ENCODE measurements around the gene KCNIP4.

KCNIP4 gene

DNA sequence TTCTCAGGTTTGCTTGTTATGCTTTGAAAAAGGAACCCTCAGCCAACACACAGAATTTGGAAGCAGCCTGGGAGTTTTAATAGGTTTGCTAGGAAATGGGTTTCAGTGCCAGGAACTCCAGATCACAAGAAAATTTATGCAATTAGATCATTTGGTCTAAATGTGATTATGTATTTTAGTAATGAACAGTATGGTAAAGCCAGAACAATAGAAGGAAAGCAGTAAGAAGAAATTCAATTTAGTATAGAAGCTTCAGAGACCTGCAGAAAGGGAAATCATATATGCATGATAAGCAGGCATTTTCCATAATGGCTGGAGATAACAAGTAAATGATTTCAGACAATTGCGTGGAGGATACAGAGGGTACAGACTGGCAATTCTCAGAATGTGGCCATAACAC lies 184.7 kb downstream of the KCNIP4 start:
- DNase-seq (ENCODE audit: low read depth), result no peak
- H3K4me3 ChIP-seq (ENCODE audit: low read depth, low read length), result no peak overlapping the region
- TF ChIP-seq, protein P1, sequence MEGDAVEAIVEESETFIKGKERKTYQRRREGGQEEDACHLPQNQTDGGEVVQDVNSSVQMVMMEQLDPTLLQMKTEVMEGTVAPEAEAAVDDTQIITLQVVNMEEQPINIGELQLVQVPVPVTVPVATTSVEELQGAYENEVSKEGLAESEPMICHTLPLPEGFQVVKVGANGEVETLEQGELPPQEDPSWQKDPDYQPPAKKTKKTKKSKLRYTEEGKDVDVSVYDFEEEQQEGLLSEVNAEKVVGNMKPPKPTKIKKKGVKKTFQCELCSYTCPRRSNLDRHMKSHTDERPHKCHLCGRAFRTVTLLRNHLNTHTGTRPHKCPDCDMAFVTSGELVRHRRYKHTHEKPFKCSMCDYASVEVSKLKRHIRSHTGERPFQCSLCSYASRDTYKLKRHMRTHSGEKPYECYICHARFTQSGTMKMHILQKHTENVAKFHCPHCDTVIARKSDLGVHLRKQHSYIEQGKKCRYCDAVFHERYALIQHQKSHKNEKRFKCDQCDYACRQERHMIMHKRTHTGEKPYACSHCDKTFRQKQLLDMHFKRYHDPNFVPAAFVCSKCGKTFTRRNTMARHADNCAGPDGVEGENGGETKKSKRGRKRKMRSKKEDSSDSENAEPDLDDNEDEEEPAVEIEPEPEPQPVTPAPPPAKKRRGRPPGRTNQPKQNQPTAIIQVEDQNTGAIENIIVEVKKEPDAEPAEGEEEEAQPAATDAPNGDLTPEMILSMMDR (IDR thresholded peaks at IDR 0.05; ENCODE audit: low read depth, low read length, missing control alignments), result no peak

DNA sequence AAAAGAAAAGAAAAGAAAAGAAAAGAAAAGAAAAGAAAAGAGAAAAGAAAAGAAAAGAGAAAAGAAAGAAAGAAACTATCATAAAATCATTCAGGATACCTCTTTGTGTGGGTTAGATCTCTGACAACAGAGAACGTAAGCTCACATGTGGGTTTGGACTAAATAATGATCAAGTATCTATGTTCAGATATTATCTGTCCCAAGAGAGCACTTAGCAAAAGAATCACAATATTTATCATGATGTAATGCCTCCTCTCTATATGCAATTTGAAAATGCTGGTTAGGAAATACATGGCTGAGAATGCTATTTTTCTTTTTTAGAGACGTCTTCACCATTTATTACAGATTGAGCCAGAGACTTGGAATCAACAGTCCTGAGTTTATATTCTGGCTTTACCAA lies 191.3 kb downstream of the KCNIP4 start:
- TF ChIP-seq, protein P1 (IDR thresholded peaks at IDR 0.05; ENCODE audit: low read depth, low read length, missing control alignments), result no peak
- H3K4me3 ChIP-seq (ENCODE audit: low read depth, low read length), result no peak overlapping the region
- DNase-seq (ENCODE audit: low read depth), result no peak

DNA sequence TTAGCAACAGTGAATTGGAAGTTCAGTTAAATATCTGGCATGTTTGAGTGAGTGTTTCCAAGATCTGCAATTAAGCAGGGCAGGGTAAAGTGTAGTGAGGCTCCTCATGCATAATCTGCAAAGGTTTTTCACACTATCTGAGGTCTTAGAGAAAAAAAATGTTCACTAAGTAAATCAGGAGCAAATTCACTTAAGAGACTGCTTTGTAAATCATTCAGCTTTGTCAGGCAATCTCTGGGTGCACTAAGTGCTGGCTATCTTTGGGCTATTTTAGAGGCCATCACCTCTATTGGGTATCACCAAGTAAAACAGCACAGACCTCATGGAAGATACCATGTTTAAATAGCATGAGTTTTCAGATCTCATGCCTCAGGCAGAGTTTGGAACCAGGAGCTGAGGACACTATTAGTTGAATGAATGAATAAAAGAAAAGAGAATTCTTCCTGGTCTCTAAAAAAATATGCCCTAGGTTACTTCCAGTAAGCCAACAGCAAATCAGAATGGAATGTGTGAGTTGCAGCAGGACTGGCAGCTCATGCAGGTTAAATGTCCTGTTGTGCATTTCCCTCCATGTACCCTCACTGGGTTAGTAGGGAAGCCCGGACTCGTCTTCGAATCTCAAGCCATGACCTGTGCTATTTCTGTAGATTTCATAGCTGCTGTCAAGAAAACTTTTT lies 195.3 kb downstream of the KCNIP4 start:
- no peak for DNase-seq (ENCODE audit: low read depth)
- no peak overlapping the region for H3K4me3 ChIP-seq (ENCODE audit: low read depth, low read length)
- TF ChIP-seq, protein P1 (IDR thresholded peaks at IDR 0.05; ENCODE audit: low read depth, low read length, missing control alignments), result no peak

DNA sequence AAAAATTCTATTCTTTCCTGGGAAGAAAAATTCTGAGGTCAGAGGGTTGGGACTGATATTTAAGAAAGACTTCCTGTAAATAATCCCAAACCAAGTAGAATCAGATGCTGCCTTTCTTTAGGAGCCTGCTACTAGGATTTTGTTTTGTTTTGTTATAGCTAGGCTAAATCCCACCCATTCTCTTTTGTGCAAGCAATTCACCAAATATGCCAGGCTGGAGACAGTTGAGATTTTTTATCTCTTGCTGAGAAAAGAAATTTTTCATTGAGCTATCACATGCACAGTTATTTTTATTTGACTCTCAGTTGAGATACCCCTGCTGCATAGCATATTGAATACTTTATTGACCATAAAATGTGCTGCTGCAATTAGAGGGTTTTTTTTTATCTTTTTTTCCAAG lies 196.0 kb downstream of the KCNIP4 start:
- TF ChIP-seq, protein P1 (IDR thresholded peaks at IDR 0.05; ENCODE audit: low read depth, low read length, missing control alignments), result no peak
- DNase-seq (ENCODE audit: low read depth), result no peak
- no peak overlapping the region for H3K4me3 ChIP-seq (ENCODE audit: low read depth, low read length)

DNA sequence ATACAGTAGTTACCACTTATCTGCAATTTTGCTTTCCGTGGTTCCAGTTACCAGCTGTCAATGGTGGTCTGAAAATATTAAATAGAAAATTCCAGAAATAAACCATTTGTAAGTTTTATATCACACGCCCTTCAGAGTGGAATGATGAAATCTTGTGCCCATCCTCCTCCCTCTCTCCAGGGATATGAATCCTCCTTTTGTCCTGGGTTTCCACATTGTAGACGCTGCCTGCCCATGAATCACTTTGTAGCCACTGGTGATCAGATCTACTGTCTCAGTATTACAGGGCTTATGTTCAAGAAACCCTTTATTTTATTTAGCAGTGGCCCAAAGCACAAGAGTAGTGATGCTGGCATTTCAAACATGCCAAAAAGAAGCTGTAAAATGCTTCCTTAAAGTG lies 198.6 kb downstream of the KCNIP4 start:
- DNase-seq (ENCODE audit: low read depth), result no peak
- TF ChIP-seq, protein P1 (IDR thresholded peaks at IDR 0.05; ENCODE audit: low read depth, low read length, missing control alignments), result no peak
- H3K4me3 ChIP-seq (ENCODE audit: low read depth, low read length), result no peak overlapping the region

DNA sequence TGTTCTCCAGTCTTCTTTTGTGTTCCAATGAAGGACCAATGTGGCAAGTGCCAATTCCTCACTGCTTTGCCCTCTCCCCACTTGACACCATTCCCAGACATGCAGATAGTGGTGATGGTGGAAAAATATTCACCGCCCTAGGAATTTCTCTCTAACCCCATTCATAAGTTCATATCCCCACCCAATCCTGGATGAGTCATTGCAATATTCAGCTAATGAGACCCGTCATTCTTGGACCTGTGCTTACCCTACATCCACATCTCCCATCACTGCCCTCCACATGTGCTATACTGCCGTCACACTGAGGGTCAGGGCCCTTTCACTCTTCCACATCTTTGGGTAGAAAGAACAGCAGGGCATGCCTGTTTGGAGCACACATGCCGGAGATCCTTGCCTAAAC lies 199.2 kb downstream of the KCNIP4 start:
- TF ChIP-seq, protein P1 (IDR thresholded peaks at IDR 0.05; ENCODE audit: low read depth, low read length, missing control alignments), result no peak

DNA sequence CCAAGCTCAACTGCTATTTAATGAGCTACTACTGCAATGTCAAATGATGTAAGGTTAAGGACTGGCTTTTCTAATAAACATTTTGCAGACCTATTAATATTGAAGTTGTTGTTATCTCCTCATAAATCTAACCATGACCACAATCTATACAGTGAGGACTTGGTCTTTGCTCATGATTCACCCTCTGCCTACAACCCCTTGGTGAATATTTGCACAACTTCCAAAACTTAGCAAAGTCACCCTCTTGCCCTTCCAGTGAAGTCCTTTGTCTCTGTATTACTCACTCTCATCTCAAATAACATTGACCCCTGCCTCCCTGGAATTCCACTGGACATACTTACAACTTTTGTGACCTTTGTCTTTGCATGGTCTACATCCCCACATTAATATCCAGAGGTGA lies 204.5 kb downstream of the KCNIP4 start:
- TF ChIP-seq, protein P1 (IDR thresholded peaks at IDR 0.05; ENCODE audit: low read depth, low read length, missing control alignments), result no peak
- no peak overlapping the region for H3K4me3 ChIP-seq (ENCODE audit: low read depth, low read length)
- DNase-seq (ENCODE audit: low read depth), result no peak

More for the DNA sequence above, 199.2 kb downstream of the KCNIP4 start:
- no peak overlapping the region for H3K4me3 ChIP-seq (ENCODE audit: low read depth, low read length)
- DNase-seq (ENCODE audit: low read depth), result no peak
